Left renal cortex interstitium (tissue), 4 donors: Measurements from ENCODE around the gene PPRC1. TPM values are rescaled to one million over a fixed set of nuclear protein-coding genes. Genes with fewer than 3 reads are reported as not detected.
A peak's percentile ranks its signal among the peaks of the same experiment; 100 is the strongest.

Experiments
- DNase-seq, 4 donors: peaks; one replicate each; pipeline ENCODE4 v3.0.0-alpha.2; 2013; ENCODE audit warnings: low read depth in 4 of 4, low spot score in 2 of 4, missing footprints in 1 of 4
- polyA plus RNA-seq, 4 donors: library from polyadenylated mRNA; unstranded; fragments of 120-200 nt; gene quantifications; one replicate each; pipeline ENCODE4 v1.2.1, GENCODE V29; 2013; ENCODE audit not compliant: insufficient read length in 4 of 4

The PPRC1 gene, protein sequence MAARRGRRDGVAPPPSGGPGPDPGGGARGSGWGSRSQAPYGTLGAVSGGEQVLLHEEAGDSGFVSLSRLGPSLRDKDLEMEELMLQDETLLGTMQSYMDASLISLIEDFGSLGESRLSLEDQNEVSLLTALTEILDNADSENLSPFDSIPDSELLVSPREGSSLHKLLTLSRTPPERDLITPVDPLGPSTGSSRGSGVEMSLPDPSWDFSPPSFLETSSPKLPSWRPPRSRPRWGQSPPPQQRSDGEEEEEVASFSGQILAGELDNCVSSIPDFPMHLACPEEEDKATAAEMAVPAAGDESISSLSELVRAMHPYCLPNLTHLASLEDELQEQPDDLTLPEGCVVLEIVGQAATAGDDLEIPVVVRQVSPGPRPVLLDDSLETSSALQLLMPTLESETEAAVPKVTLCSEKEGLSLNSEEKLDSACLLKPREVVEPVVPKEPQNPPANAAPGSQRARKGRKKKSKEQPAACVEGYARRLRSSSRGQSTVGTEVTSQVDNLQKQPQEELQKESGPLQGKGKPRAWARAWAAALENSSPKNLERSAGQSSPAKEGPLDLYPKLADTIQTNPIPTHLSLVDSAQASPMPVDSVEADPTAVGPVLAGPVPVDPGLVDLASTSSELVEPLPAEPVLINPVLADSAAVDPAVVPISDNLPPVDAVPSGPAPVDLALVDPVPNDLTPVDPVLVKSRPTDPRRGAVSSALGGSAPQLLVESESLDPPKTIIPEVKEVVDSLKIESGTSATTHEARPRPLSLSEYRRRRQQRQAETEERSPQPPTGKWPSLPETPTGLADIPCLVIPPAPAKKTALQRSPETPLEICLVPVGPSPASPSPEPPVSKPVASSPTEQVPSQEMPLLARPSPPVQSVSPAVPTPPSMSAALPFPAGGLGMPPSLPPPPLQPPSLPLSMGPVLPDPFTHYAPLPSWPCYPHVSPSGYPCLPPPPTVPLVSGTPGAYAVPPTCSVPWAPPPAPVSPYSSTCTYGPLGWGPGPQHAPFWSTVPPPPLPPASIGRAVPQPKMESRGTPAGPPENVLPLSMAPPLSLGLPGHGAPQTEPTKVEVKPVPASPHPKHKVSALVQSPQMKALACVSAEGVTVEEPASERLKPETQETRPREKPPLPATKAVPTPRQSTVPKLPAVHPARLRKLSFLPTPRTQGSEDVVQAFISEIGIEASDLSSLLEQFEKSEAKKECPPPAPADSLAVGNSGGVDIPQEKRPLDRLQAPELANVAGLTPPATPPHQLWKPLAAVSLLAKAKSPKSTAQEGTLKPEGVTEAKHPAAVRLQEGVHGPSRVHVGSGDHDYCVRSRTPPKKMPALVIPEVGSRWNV (N-terminal part only)
- polyA plus RNA-seq, result 10 to 100 TPM; 27.5 to 41.2 (median 33.5) TPM

- peak; percentile 94 to 99 (median 98) for DNase-seq
These were observed at the start of gene PPRC1 for GRCh38 chr10:102132563-102133372. Gene PPRC1, plus strand, starts transcription at chr10:102133040. Its CDS starts 29 bp downstream, at chr10:102133069.

DNA sequence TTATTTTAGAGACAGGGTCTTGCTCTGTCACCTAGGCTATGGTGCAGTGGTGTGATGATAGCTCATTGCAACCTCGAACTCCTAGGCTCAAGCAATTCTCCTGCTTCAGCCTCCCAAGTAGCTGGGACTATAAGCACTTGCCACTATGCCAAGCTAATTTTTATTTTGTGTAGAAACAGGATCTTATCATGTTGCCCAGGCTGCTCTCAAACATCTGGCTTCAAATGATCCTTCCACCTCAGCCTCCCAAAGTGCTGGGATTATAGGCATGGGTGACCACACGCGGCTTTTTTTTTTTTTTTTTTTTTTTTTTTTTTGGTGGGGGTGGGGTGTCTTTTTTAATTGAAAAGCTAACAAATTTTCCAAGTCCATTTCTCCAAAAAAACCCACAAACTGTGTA lies 49.3 kb upstream of the PPRC1 start:
- no peak for DNase-seq

DNA sequence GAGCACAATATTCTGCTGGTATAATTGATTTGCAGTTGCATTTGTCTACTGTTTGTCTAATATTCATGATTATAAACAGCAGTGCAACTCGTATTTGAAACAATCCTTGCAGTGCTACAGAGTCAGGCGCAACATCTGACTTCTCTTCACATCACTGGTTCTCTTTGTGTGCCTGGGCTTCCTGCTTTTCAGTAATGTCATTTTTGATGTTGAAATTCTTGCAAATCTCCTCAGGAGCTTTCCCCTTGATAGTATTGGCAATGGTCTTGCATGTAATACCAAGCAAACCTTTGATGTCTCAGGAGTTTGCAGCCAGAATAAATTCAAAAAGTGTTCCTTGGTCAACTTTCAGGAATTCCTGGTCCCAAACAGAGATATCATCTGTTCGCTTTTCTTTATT lies 47.5 kb upstream of the PPRC1 start:
- DNase-seq, result no peak

DNA sequence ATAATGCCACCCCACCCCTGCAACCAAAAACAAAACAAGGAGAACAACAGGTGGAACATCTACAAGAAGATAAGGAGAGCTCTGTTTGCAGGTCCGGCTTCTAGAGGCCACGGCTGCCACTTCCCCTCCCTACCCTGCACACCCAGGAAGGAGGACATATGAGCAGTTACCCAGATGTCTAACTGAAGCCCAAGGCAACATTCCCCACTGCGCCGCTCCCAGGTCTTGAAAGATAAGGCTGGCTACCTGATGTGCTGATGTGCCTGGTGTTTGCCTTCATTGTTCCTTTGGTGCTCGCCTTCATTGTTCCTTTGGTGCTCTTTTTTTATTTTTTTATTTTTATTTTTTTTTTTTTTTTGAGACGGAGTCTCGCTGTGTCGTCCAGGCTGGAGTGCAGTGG lies 46.6 kb upstream of the PPRC1 start:
- no peak for DNase-seq

GRCh38 chr10:102090772-102091171 lies 42.1 kb upstream of the PPRC1 start:
- no peak for DNase-seq

- DNase-seq, result no peak
These were observed 36.4 kb upstream of the PPRC1 start for GRCh38 chr10:102096449-102096848.

DNA sequence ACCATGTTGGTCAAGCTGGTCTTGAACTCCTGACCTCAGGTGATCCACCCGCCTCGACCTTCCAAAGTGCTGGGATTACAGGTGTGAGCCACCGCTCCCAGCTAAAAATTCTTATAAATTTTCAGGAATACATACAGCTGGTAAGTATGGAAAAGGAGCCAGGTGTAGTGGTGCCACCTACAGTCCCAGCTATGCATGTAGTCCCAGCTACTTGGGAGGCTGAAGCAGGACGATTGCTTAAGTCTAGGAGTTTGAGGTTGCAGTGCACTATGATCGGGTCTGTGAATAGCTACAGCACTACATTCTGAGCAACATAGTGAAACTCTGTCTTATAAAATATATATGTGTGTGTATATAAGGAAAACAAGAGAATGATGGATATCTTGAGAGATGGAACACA lies 31.7 kb upstream of the PPRC1 start:
- no peak for DNase-seq

DNA sequence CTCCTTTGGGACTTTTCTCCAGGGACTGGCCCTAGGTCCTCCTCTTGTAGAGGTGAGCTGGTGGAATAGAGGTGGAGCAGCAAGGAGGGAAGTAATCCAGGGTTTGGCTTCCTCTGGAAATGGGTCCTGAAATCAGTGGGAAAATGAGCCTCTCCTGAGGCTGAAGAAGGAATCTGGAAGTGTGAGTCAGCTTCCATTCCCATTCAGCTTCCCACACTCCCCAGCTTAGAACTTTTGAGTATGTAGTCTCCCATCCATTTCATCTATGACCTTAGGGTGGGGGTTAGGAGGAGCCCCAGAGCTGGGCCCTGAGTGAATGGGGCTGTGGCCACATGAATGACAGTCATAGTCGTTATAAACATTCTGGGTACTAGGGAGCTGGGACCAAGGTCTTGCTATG lies 30.4 kb upstream of the PPRC1 start:
- DNase-seq, result no peak

DNA sequence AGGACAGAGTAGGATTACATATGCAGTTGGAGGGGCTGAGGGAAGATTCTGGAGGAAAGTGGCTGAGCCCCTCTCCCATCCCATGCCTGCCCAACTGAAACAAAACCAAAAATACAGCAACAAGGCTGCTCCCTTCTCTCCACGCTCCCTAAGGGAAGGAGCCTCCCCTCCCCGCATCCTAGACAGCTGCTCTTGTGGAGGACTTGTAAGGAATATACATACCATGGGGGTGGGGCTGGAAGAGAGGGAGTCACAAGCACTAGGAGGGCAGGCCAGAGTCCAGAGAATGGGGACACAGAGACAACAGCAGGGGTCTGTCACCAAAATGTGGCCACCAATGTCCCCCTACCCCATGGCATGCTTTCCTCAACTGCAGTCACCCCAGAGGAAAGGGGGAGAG lies 25.8 kb upstream of the PPRC1 start:
- no peak for DNase-seq

DNA sequence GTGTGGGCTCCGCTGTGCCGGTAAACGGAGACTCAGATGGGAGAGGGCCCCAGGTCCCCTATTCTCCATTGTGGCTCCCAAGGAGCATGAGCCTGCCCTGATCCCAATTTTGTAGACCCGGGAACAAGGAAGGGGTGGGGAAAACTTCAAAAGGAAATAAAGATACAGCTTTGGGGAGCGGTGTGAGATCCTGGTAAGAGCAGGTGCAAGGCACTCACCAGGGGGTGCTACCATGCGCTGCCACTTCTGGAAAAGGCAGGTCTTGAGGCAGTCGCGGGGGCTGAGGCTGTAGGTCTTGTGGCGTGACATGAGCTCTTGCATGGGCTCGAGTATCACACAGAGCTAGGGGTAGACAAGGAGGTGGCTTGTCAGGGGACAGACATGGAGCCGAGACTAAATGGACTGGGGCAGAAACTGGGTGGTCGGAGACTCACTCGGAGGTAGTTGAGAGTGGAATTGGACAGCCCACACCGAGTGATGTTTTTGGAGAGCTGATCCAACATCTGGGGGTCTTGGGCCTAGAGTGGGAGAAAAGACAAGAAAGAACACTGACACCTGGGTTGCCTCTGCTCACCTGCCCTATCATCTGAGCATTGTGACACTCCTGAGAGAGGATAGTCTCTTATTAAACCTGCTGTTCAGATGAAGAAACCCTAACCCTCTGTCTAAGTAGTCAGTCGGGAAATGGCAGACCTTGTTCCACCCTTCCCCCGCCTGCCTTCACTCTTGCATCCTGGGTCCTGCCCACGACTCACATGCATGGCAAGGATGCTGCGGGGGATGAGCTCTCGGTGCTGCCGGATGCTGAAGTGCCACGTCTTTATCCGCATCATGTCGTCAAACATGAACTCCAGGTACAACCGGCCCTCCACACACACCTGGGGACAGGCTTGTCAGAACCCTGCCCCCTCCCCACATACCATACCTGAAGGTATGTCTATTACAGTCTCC lies 23.4 kb upstream of the PPRC1 start:
- DNase-seq, result no peak

GRCh38 chr10:102111276-102111675 lies 21.6 kb upstream of the PPRC1 start:
- DNase-seq, result no peak

GRCh38 chr10:102112210-102112817 lies 20.5 kb upstream of the PPRC1 start:
- no peak for DNase-seq

- no peak for DNase-seq
These were observed 19.4 kb upstream of the PPRC1 start for GRCh38 chr10:102113261-102113955.

DNA sequence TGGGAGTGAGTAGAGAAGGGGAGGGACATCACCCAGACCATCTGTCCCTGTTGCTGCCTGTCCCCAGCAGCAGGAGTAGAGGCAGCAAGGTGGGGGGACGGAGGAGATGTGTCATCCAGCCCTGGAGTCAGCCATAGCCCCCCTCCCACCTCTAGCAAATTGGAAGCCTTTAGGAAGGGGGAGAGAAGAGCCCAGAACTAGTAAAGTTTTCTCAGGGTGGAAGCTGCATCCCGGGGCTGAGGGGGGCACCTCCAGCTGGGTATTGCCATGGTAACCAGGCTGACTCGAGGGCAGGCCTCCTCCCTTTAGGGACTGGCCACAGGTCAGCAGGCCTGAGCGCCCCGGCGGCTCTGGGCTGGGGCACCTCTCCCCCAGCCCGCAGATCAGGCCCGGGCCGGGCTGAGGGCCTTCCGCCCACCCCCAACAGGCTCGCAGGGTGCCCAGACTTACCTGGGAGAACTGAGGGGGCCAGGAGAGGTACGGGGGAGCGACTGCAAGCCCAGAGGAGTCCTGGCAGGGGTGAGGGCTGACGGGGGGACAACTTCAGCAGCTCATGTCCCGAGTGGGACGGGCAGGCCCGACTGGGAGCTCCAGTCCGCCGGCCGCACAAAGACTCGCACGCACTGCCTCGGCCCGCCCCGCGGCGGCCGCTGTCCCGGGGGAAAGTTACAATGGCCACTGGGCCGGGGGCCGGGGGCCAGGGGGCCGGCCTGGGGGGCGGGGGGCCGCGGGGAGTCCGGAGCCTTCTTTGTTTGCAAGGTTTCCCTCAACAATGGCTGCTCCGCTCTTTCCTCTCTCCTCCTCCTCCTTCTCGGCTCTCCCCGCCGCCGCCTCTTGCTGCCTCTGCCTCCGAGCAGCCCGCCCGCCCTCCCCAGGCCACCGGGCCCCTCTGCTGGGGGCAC lies 18.6 kb upstream of the PPRC1 start:
- DNase-seq, result no peak

GRCh38 chr10:102114861-102115618 lies 17.8 kb upstream of the PPRC1 start:
- peak in 1 of 4 donors; percentile 88 for DNase-seq

GRCh38 chr10:102115775-102116174 lies 17.1 kb upstream of the PPRC1 start:
- DNase-seq, result no peak
